ENCODE measurements around the gene SLC16A14.

DNA sequence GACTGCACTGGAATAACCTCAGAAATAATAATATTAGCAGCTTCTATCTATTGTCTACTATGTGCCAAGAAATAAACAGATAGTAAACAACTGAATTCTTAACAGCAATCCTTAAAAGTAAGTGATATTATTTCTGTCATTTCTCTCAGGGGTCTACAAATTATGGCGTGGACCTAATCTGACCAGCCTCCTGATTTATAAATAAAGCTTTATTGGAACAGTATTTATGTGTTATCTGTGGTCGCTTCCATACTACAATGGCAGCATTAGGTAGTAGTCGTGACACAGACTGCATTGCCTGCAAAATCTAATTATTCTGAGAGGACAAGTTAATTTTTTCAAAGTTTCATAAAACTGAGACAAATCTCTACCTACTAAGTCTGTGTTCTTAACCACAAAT is 49.0 kb downstream of the SLC16A14 start:
- no peak for TF ChIP-seq SMC3 (IDR thresholded peaks at IDR 0.05; ENCODE audit: low read depth, low read length)
- TF ChIP-seq TAF1 (IDR thresholded peaks at IDR 0.05; ENCODE audit: borderline replicate concordance, low read depth, low read length), result no peak
- TF ChIP-seq, protein P1, sequence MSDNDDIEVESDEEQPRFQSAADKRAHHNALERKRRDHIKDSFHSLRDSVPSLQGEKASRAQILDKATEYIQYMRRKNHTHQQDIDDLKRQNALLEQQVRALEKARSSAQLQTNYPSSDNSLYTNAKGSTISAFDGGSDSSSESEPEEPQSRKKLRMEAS (IDR thresholded peaks at IDR 0.05; ENCODE audit: low read depth), result no peak
- no peak for TF ChIP-seq NFIC (IDR thresholded peaks at IDR 0.05; ENCODE audit: borderline replicate concordance)
- TF ChIP-seq, protein P2, sequence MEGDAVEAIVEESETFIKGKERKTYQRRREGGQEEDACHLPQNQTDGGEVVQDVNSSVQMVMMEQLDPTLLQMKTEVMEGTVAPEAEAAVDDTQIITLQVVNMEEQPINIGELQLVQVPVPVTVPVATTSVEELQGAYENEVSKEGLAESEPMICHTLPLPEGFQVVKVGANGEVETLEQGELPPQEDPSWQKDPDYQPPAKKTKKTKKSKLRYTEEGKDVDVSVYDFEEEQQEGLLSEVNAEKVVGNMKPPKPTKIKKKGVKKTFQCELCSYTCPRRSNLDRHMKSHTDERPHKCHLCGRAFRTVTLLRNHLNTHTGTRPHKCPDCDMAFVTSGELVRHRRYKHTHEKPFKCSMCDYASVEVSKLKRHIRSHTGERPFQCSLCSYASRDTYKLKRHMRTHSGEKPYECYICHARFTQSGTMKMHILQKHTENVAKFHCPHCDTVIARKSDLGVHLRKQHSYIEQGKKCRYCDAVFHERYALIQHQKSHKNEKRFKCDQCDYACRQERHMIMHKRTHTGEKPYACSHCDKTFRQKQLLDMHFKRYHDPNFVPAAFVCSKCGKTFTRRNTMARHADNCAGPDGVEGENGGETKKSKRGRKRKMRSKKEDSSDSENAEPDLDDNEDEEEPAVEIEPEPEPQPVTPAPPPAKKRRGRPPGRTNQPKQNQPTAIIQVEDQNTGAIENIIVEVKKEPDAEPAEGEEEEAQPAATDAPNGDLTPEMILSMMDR (IDR thresholded peaks at IDR 0.05), result no peak
- no peak for TF ChIP-seq MEF2A (IDR thresholded peaks at IDR 0.05; ENCODE audit: borderline replicate concordance, low read depth)
- TF ChIP-seq EP300 (IDR thresholded peaks at IDR 0.05; ENCODE audit: borderline replicate concordance in 1 of 2, low read depth in 1 of 2, low read length in 1 of 2), result no peak

Data from SK-N-SH (cell line).